Upper lobe of left lung (tissue), 6 donors: ENCODE results near the gene ITGA4. TPM values are rescaled to one million over a fixed set of nuclear protein-coding genes. Genes with fewer than 3 reads are reported as not detected.

Source experiments
- ATAC-seq, 2 donors: fragments of 200-7000 bp; cut with Tn5 transposase; one replicate each; pipeline ENCODE4 v1.9.1; 2022; ENCODE audit warnings: mild to moderate bottlenecking in 2 of 2, moderate library complexity in 2 of 2; ENCODE audit not compliant: low FRiP score in 2 of 2
- DNase-seq, 2 donors: peaks; one replicate each; pipeline ENCODE4 v3.0.0-alpha.2; 2019 to 2020
- H3K27ac ChIP-seq, 4 donors: fragments of 200-600 bp; sonication (generic); one replicate each; pipeline ENCODE4 v1.5.1; 2016 to 2019
- H3K27me3 ChIP-seq, 4 donors: fragments of 200-600 bp; sonication (generic); one replicate each; pipeline ENCODE4 v1.5.1; 2017 to 2019
- H3K36me3 ChIP-seq, 4 donors: fragments of 200-600 bp; sonication (generic); one replicate each; pipeline ENCODE4 v1.5.1; 2016 to 2019
- H3K4me1 ChIP-seq, 4 donors: fragments of 200-600 bp; sonication (generic); one replicate each; pipeline ENCODE4 v1.5.1; 2018 to 2019
- H3K4me3 ChIP-seq, 4 donors: fragments of 200-600 bp; sonication (generic); one replicate each; pipeline ENCODE4 v1.5.1; 2017 to 2019; ENCODE audit warnings: mild to moderate bottlenecking in 2 of 4, moderate library complexity in 1 of 4
- H3K9me3 ChIP-seq, 4 donors: fragments of 200-600 bp; sonication (generic); one replicate each; pipeline ENCODE4 v1.5.1; 2018 to 2019
- EP300 ChIP-seq, 4 donors: sonication (generic); formaldehyde crosslinking; IDR thresholded peaks; one replicate each; pipeline ENCODE4 v1.5.1; 2017; ENCODE audit warnings: antibody characterized with exemption in 4 of 4, control low read depth in 2 of 4
- POLR2A ChIP-seq, 4 donors: fragments of 450-650 bp; IDR thresholded peaks; one replicate each; pipeline ENCODE4 v1.5.1; 2016 to 2017; ENCODE audit warnings: antibody characterized with exemption in 4 of 4, mild to moderate bottlenecking in 2 of 4
- POLR2AphosphoS5 ChIP-seq, 2 donors: sonication (generic); formaldehyde crosslinking; IDR thresholded peaks; one replicate each; pipeline ENCODE4 v1.5.1; 2017; ENCODE audit warnings: antibody characterized with exemption in 2 of 2
- WGBS, 2 donors: methylation state at CpG; one replicate each; pipeline ENCODE4 v1.1.5; 2017 to 2018; 5-methylcytosine and 5-hydroxymethylcytosine counted together
- total RNA-seq, 6 donors: library from RNA; depleted of rRNA in 4 of 6; stranded (reverse); fragments of >200 nt in 4 of 6; gene quantifications; one replicate each; pipeline versions ENCODE4 v1.1.0 to v1.2.1, GENCODE V29; 2016 to 2021
- TF ChIP-seq, protein P1 (sequence below), 6 experiments: fragments of 450-650 bp in 4 of 6; fragments of 200-600 bp in 2 of 6; sonication (generic) in 2 of 6; IDR thresholded peaks; one replicate each; pipeline ENCODE4 v1.5.1; 2016 to 2019; ENCODE audit warnings: antibody characterized with exemption in 6 of 6
- donor health status: DM: no; HTN: no; CAD: no; lungs with moderate emphysema.
- donor health status: DM: no; HTN: yes; CAD: no; lungs with severe emphysema.

Gene ITGA4
- total RNA-seq, 6 donors from 2014 or later: 13.9 to 30.5 (median 23.9) TPM

DNA sequence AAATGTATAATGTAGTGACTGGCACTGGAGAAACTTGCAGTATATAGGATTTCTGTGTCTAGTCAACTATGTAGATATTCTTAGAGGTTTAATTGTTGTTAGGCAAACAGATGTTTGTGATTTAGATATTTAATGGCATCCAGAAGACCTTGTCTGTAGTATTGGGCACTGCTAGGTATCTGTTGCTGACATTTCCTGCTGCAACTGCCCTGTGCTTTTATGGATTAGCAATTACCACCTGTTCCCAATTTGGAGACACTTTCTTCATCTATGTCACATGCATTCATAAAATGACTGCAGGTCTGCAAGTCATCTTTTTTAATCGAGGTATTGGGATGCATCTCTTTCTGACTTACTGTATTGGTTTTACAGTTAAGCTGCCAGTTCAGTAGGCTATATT is 71.3 kb downstream of the ITGA4 start:
- DNase-seq (no peak), ATAC-seq (no peak)
- Histone ChIP-seq H3K4me1 (no peaks in the 10 kb centered on the region), H3K4me3 (no peak overlapping the region), H3K27ac (no peak overlapping the region), H3K9me3 (no peaks in the 10 kb centered on the region), H3K36me3 (peaks cover 0 to 7% (median 4%) of the 10 kb centered on the region in 4 donors), H3K27me3 (no peaks in the 10 kb centered on the region)
- WGBS, 2 donors: 93 to 100% methylated on average over 1 of the region's 1 CpG
- TF ChIP-seq POLR2A (IDR thresholded peaks at IDR 0.05): no peak
- TF ChIP-seq EP300 (IDR thresholded peaks at IDR 0.05): no peak
- no peak for TF ChIP-seq POLR2AphosphoS5 (IDR thresholded peaks at IDR 0.05)
- TF ChIP-seq, protein P1, sequence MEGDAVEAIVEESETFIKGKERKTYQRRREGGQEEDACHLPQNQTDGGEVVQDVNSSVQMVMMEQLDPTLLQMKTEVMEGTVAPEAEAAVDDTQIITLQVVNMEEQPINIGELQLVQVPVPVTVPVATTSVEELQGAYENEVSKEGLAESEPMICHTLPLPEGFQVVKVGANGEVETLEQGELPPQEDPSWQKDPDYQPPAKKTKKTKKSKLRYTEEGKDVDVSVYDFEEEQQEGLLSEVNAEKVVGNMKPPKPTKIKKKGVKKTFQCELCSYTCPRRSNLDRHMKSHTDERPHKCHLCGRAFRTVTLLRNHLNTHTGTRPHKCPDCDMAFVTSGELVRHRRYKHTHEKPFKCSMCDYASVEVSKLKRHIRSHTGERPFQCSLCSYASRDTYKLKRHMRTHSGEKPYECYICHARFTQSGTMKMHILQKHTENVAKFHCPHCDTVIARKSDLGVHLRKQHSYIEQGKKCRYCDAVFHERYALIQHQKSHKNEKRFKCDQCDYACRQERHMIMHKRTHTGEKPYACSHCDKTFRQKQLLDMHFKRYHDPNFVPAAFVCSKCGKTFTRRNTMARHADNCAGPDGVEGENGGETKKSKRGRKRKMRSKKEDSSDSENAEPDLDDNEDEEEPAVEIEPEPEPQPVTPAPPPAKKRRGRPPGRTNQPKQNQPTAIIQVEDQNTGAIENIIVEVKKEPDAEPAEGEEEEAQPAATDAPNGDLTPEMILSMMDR (IDR thresholded peaks at IDR 0.05): no peak

DNA sequence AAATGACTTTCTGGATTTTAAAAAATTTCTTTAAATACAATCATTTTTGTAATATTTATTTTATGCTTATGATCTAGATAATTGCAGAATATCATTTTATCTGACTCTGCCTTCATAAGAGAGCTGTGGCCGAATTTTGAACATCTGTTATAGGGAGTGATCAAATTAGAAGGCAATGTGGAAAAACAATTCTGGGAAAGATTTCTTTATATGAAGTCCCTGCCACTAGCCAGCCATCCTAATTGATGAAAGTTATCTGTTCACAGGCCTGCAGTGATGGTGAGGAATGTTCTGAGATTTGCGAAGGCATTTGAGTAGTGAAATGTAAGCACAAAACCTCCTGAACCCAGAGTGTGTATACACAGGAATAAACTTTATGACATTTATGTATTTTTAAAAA is 79.5 kb downstream of the ITGA4 start:
- Histone ChIP-seq H3K36me3 (peaks cover 0 to 2% (median 0%) of the 10 kb centered on the region in 4 donors), H3K27ac (no peak overlapping the region), H3K9me3 (no peaks in the 10 kb centered on the region), H3K4me3 (no peak overlapping the region), H3K4me1 (no peaks in the 10 kb centered on the region), H3K27me3 (no peaks in the 10 kb centered on the region)
- WGBS, 2 donors: 86 to 88% methylated on average over 2 of the region's 2 CpGs
- no peak for TF ChIP-seq POLR2A (IDR thresholded peaks at IDR 0.05)
- TF ChIP-seq EP300 (IDR thresholded peaks at IDR 0.05): no peak
- TF ChIP-seq POLR2AphosphoS5 (IDR thresholded peaks at IDR 0.05): no peak
- TF ChIP-seq, protein P1 (IDR thresholded peaks at IDR 0.05): no peak
- DNase-seq: no peak
- ATAC-seq: no peak

DNA sequence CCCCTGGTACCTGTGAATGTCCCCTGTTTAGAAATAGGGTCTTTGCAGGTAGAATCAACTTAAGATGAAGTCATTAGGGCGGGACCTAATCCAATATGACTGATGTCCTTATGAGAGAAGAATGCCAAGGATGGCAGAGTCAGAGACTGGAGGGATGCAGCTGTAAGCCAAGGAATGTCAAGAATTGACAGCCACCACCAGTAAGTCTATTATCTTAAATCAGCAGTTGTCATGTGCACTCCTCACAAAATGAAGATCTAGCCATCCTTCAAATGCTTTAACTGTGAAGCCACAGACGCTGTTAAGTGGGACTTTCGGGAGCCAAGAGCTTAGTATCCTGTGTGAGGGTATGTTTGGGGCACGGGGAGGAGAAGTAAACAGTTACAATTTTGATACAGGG is 83.2 kb downstream of the ITGA4 start:
- WGBS, 2 donors: 80 to 81% methylated on average over 4 of the region's 4 CpGs

DNA sequence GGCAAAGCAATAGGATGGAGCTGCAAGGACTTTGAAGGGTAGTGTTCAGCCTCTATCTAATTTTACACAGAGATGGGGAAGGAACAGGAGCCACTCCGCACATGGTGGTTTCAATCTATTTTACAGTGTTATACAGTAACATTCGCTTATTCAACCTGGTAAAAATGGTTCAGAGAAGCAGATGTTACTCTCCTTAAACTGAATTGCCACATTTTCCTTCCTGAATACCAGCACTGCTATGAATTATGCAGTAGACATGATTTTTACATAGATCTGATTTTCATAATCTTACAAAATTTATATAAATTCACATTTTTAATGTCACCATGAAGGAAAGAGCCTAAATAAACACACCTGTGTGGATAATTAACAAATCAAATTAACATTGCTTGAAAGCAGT is 85.0 kb downstream of the ITGA4 start:
- TF ChIP-seq, protein P1 (IDR thresholded peaks at IDR 0.05): no peak
- TF ChIP-seq POLR2AphosphoS5 (IDR thresholded peaks at IDR 0.05) (no peak), EP300 (IDR thresholded peaks at IDR 0.05) (no peak), POLR2A (IDR thresholded peaks at IDR 0.05) (no peak)
- Histone ChIP-seq H3K27ac (no peak overlapping the region), H3K4me3 (no peak overlapping the region), H3K9me3 (no peaks in the 10 kb centered on the region), H3K4me1 (no peaks in the 10 kb centered on the region), H3K36me3 (peaks cover 0 to 2% (median 0%) of the 10 kb centered on the region in 4 donors), H3K27me3 (no peaks in the 10 kb centered on the region)
- no peak for ATAC-seq
- DNase-seq: no peak
- 80 to 96% methylated on average over 2 of the region's 2 CpGs for WGBS, 2 donors

More for the DNA sequence above, 83.2 kb downstream of the ITGA4 start:
- H3K27me3 ChIP-seq: no peaks in the 10 kb centered on the region
- H3K36me3 ChIP-seq: peaks cover 0 to 2% (median 0%) of the 10 kb centered on the region in 4 donors
- no peak overlapping the region for H3K27ac ChIP-seq
- DNase-seq (no peak), ATAC-seq (no peak)
- no peaks in the 10 kb centered on the region for H3K4me1 ChIP-seq
- no peak overlapping the region for H3K4me3 ChIP-seq
- no peaks in the 10 kb centered on the region for H3K9me3 ChIP-seq
- TF ChIP-seq POLR2A (IDR thresholded peaks at IDR 0.05) (no peak), EP300 (IDR thresholded peaks at IDR 0.05) (no peak), POLR2AphosphoS5 (IDR thresholded peaks at IDR 0.05) (no peak)
- TF ChIP-seq, protein P1 (IDR thresholded peaks at IDR 0.05): no peak

DNA sequence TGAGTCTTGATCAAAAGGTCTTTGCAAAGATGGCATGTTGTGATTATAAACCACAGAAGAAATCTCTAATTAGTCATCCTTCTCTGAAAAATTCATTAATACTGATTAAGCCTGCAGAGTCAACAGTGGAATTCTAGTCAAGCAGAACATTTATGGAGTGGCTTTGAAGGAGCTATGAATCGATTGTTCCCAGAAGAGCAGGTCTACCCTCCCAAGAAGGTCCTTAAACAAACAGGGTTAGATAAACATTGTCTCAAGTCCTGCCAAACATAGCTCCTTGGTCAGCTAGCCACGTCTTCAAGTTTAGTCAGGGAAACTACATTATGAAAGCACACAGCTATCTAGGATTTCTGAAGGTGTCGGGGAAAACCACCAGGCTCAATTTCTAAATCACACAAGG is 88.9 kb downstream of the ITGA4 start:
- WGBS, 2 donors: 43 to 57% methylated on average over 3 of the region's 3 CpGs
- Histone ChIP-seq H3K27ac (no peak overlapping the region), H3K36me3 (no peaks in the 10 kb centered on the region), H3K27me3 (no peaks in the 10 kb centered on the region), H3K4me3 (no peak overlapping the region), H3K4me1 (no peaks in the 10 kb centered on the region), H3K9me3 (no peaks in the 10 kb centered on the region)
- TF ChIP-seq POLR2A (IDR thresholded peaks at IDR 0.05) (no peak), POLR2AphosphoS5 (IDR thresholded peaks at IDR 0.05) (no peak), EP300 (IDR thresholded peaks at IDR 0.05) (no peak)
- TF ChIP-seq, protein P1 (IDR thresholded peaks at IDR 0.05): no peak
- DNase-seq (no peak), ATAC-seq (no peak)
